GM18861 (cell line): ENCODE results near the gene KCNQ1OT1.

Experiments
- ATAC-seq: cut with Tn5 transposase; IDR thresholded peaks from one replicate; pipeline ENCODE4 v1.9.1; 2021; ENCODE audit not compliant: unreplicated experiment

KCNQ1OT1 gene

GRCh38 chr11:2561696-2562581 lies 137.9 kb downstream of the KCNQ1OT1 start:
- no peak for ATAC-seq

GRCh38 chr11:2559527-2560311 lies 140.1 kb downstream of the KCNQ1OT1 start:
- ATAC-seq: no peak

- ATAC-seq: no peak
Measured at GRCh38 chr11:2558861-2559526, 140.8 kb downstream of the KCNQ1OT1 start.

- ATAC-seq: no peak
Measured at GRCh38 chr11:2558397-2558796, 141.4 kb downstream of the KCNQ1OT1 start.
